GM19351 (cell line): Measurements from ENCODE around the gene GRK5.
A peak's percentile ranks its signal among the peaks of the same experiment; 100 is the strongest.
"Not testable (repeated sequence)": the region's sequence is repeated elsewhere in the genome, so short reads cannot be mapped to it uniquely, and the experiment has no call there.

Experiments
- ATAC-seq: cut with Tn5 transposase; IDR thresholded peaks from one replicate; pipeline ENCODE4 v1.9.1; 2021; ENCODE audit warnings: mild to moderate bottlenecking, moderate library complexity; ENCODE audit not compliant: unreplicated experiment

GRK5 gene

GRCh38 chr10:119221201-119221600, 13.8 kb downstream of the GRK5 start:
- ATAC-seq, result no peak

DNA sequence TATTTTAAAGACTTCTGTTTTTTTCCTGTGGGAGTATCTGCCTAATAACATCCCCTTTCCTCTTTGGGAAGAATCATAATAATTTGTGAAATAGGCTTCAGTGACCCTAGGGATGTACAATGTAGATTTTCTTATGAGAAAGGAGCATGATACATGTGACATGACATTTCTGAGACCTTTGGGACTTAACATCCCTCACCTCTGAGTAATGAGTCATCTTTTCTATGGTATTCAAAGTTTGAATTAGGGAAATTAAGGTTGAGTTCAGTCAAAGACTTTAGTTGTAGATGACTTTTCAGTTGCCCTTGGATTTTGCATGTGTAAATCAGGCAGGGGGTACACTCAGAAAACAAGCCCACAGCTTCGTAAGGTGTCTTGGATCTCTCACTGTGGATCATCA, 14.3 kb downstream of the GRK5 start:
- ATAC-seq, result no peak

DNA sequence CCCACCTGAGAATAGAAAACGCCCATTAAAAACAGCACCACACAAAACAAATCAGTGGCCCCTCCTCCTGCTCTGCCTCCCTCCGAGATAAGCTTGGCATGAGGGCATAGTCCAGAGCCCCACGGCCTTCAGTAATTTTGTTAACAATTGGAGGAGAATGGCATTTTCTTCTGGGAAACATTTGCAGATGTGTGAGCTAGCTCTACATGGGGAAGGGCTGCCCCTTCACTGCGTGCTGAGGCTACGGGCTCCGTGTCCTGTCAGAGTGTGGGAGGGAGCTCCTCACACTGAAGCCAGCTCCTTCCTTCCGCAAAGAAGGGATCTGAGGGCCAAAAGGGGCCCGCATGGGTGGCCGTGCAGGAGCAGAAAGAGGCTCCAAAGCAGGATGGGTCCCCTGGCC, 15.2 kb downstream of the GRK5 start:
- ATAC-seq, result no peak

DNA sequence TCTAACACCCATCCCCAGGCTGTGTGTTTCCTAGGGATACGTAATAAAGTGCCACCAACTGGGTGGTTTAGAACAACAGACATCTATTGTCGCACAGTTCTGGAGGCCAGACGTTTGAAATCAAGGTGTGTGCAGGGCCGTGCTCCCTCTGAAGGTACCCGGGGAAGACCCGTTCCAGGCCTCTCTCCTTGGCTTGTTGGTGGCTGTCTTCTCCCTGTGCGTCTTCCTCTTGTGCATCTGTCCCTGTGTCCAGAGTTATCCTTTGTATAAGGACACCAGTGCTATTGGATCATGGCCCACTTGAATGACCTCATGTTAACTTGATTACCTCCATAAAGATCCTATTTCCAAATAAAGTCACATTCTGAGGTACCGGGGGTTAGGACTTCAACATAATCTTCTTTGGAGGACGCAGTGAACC, 15.6 kb downstream of the GRK5 start:
- no peak for ATAC-seq

GRCh38 chr10:119225083-119225658, 17.8 kb downstream of the GRK5 start:
- ATAC-seq, result no peak

GRCh38 chr10:119227825-119228224, 20.5 kb downstream of the GRK5 start:
- ATAC-seq, result no peak

DNA sequence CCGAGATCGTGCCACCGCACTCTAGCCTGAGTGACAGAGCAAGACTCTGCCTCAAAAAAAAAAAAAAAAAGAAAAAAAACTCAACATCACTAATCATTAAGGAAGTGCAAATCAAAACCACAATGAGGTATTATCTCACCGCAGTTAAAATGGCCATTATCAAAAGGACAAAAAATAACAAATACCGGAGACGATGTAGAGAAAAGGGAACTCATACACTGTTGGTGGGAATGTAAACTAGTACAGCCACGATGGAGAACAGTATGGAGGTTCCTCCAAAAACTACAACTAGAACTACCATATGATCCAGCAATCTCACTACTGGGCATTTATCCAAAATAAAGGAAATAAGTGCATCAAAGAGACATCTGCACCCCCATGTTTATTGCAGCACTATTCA, 24.3 kb downstream of the GRK5 start:
- ATAC-seq, result no peak

DNA sequence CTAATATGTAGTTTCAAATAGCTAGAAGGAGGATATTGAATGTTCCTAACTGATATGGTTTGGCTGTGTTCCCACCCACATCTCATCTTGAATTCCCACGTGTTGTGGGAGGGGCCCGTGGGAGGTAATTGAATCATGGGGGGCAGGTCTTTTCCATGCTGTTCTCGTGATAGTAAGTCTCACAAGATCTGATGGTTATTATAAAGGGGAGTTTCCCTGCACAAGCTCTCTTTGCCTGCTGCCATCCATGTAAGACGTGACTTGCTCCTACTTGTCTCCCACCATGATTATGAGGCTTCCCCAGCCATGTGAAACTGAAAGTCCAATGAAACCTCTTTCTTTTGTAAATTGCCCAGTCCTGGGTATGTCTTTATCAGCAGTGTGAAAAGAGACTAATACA, 25.1 kb downstream of the GRK5 start:
- ATAC-seq, result not testable (repeated sequence)

DNA sequence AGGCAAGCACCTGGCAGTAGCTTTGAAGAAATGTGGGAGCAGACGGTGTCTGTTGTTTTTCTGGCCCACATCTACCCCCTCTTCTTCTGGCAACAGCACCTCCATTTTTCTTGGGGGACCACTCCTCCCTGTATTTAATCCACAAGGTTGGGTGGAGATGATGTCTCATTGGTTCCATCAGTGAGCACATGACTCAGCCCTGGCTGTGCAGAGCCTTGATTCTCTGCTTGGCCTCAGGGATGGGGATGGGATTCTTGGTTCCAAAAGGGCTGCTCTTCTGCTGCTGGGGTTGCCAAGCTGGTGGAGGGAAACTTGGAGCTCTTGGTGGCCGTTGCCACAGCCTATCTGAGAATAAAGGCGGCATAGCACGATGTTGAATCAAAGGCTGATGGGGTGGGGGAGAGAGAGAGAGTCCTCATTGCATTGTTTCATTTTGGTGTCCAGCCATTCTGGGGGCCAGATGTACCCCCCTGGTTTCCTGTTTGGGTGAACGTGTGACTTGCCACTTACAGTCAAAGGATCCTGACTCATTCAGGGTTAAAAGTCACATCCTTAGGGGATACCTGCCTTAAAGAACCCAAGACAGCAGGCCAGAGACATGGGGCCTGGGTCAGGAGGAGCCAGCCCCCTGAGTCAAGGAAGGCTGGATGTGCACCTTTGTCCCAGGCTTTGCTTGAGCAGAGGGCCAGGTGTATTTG, 25.9 kb downstream of the GRK5 start:
- no peak for ATAC-seq

- ATAC-seq, result no peak
These were observed 26.4 kb downstream of the GRK5 start for GRCh38 chr10:119233821-119234220.

DNA sequence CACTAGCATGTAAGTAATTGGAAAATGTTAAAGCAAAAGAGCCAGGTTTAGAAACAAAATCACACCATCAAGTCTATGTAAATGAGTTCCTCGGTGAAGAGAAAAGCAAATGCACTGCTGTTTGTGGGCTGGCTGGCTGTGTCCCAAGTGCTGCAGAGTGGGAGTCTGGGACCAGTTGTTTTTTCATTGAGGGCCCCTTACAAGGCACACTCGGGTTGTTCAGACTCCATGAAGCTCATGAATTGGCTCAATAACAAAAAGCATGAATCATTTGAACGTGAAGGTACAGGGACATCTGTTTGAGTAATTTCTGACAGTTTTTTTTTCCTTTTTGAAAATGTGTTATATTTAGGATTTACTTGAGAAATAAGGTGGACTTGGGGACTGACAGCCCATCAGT, 28.0 kb downstream of the GRK5 start:
- peak; percentile 44 for ATAC-seq

DNA sequence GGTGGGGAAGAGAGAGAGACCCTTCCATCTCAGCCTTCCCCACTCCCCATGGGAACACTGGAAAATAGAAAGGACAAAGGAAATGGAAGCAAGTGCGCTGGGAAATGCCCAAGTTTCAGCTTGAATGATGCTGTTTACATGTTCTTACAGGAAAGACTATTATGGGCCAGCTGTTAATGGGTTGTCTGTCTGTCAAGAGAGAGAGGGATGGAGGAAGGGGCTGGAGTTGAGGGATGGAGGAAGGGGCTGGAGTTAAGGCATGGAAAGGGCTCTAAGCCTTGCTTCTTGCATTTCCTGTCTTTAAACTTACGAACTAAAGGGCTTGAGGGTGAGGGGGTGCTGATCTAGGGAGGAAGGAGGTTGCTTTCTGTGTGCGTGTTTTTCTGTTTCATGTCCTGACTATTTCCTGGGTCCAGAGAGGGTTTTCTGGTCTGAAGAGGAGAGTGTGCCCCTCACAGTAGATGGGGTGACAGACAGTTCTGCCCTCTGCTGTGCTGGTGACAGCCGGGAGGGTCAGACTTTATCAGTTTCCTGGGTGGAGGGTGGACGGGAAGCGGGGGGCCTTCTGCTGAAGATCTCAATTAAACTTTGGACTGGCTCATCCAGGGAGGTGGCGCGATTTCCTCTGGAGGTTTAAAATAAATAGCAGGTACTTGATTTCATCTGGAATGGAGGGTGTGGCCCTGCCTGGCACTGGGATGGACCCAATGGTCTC, 30.5 kb downstream of the GRK5 start:
- no peak for ATAC-seq

- no peak for ATAC-seq
These were observed 31.2 kb downstream of the GRK5 start for GRCh38 chr10:119238577-119238976.

DNA sequence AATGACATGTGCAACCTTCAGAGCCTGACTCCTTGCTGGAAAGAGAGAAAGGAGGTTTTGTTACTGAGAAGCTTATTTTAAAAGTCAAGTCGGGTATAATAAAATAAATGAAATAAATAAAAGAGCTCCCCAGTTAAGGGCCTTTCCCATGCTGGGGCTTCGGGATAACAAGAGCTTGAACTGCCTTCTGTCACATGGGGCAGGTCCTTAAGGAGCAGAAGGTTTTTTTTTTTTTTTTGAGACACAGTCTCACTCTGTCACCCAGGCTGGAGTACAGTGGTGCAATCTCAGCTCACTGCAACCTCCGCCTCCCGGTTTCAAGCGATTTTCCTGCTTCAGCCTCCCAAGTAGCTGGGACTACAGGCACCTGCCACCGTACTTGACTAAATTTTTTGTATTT, 31.6 kb downstream of the GRK5 start:
- not testable (repeated sequence) for ATAC-seq

DNA sequence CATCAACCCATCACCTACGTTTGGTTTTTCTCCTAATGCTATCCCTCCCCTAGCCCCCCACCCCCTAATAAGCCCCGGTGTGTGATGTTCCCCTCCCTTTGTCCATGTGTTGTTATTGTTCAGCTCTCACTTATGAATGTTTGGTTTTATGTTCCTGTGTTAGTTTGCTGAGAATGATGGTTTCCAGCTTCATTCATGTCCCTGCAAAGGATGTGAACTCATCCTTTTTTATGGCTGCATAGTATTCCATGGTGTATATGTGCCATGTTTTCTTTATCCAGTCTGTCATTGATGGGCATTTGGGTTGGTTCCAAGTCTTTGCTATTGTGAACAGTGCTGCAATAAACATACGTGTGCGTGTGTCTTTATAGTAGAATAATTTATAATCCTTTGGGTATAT, 32.3 kb downstream of the GRK5 start:
- ATAC-seq, result not testable (repeated sequence)

GRCh38 chr10:119241066-119241465, 33.7 kb downstream of the GRK5 start:
- ATAC-seq, result no peak

- no peak for ATAC-seq
These were observed 34.8 kb downstream of the GRK5 start for GRCh38 chr10:119242186-119242585.

DNA sequence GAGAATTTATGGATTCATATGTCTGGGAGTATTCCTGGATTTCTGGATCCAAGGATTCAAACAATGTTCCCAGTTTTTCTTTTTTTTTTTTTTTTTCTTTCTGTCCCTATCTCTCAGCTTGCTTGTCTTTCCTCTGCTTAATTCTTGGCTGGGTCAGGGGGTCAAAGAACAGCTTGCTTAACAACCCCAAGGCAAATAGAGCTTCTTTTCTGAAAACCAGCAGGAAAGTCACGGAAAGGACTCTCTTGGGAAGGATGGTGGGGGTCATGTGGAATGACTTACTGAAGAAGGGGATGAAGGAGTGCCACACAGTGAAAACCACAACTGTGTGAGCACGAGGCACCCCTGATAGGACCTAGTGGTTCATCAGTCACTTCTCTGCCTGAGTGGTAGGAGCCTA, 36.1 kb downstream of the GRK5 start:
- no peak for ATAC-seq

DNA sequence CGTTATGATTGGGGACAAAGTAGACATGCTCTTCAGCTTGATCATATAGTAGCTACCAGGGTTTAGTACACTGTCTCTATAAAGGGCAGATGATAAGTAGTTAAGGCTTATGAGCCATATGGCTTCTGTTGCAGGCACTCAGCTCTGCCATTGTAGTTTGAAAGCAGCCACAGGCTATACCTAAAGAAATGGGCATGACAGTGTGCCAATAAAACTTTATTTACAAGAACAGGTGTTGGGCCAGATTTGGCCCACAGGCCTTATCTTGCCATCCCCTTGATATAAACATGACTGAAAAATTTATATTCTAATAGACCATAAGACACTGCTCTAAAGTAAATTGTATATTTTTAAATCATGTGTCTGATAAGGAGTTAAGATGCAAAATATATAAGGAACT, 36.6 kb downstream of the GRK5 start:
- ATAC-seq, result no peak

DNA sequence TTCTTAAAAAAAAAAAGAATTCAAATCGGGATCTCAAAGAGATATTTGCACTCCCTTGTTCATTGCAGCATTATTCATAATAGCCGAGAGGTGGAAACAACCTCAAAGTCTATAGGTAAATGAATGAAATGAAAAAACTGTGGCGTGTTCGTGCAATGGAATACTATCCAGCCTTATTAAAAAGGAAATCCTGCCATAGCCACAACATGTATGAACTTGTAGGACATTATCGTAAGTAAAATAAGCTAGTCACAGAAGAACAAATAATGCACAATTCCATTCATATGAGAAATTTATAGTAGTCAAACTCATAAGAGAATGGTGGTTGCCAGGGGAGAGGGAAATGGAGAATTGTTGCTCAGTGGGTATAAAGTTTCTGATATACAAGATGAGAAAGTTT, 37.9 kb downstream of the GRK5 start:
- ATAC-seq, result no peak

- ATAC-seq, result no peak
These were observed 39.6 kb downstream of the GRK5 start for GRCh38 chr10:119246862-119247549.

DNA sequence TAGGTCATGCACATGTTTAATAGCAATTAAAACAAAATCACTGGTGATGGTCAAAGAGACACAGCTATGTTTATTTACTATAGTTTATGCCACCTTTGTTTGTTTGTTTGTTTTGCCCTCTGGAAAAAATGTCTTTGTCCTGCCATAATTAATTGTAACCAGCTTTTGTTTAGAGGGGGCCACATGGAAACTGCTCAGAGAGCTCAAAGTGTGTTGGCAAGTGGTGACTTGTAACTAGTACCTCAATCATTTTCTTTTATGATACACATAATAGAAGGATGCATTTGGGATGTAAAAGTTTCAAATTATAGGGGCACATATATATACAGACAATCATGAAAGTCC, 40.2 kb downstream of the GRK5 start:
- ATAC-seq, result no peak
